Cardiac fibroblast (primary cell): ENCODE results near the gene ZDHHC1.

ENCODE experiments used
- DNase-seq, 2 donors: peaks; one replicate each; pipeline versions ENCODE4 v3.0.0 to v3.0.0-alpha.2; 2010; ENCODE audit warnings: low read depth in 2 of 2
- H3K4me3 ChIP-seq, 2 donors: replicated peaks in 1 of 2; 1 replicate in 1 of 2; 2 replicates in 1 of 2; pipeline ENCODE4 v1.5.1; 2011; ENCODE audit warnings: low read depth in 2 of 2, low read length in 2 of 2, mild to moderate bottlenecking in 2 of 2, moderate library complexity in 1 of 2
- TF ChIP-seq, protein P1 (sequence below): IDR thresholded peaks from one replicate; pipeline ENCODE4 v1.5.1; 2011; ENCODE audit warnings: low read depth, mild to moderate bottlenecking, low read length, inconsistent platforms

ZDHHC1 gene

DNA sequence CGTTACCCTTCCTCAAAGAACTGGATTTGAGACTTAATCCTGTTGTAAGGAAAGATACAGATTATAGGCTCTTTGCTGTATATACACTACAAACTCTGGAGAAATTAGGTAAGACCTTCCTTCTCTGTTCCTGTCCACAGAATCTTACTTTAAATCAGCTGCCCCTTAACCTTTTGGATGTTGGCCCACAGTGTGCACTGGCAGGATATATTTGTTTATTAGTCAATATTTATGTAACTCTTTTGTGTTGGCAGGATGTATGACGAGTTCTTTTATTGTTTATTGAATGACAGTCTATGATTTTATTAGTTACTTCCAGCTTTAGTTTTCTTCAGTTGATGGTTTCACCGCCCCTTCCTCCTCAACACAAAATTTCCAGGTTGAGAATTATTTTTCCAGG lies 69.9 kb downstream of the ZDHHC1 start:
- peak in 1 of 2 donors; percentile 16 for DNase-seq
- TF ChIP-seq, protein P1, sequence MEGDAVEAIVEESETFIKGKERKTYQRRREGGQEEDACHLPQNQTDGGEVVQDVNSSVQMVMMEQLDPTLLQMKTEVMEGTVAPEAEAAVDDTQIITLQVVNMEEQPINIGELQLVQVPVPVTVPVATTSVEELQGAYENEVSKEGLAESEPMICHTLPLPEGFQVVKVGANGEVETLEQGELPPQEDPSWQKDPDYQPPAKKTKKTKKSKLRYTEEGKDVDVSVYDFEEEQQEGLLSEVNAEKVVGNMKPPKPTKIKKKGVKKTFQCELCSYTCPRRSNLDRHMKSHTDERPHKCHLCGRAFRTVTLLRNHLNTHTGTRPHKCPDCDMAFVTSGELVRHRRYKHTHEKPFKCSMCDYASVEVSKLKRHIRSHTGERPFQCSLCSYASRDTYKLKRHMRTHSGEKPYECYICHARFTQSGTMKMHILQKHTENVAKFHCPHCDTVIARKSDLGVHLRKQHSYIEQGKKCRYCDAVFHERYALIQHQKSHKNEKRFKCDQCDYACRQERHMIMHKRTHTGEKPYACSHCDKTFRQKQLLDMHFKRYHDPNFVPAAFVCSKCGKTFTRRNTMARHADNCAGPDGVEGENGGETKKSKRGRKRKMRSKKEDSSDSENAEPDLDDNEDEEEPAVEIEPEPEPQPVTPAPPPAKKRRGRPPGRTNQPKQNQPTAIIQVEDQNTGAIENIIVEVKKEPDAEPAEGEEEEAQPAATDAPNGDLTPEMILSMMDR = no peak
- no peak overlapping the region for H3K4me3 ChIP-seq

DNA sequence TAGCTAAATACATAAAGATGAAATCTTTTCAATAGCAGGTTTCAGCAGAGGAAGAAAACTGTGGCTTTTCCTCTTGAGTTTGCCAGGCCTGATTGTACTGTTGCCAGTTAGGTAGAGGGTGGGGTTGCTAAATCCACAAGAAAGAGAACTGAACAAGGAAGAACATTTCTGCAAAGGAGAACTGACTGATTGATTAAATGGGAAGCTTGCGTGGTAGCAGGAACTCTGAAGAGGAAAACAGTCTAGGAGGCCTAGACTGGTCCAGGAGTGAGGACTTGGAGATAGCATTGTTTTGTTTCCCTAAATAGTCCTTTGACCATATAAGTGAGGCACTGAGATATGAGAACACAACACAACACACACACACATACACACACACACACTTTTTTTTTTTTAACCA lies 70.9 kb downstream of the ZDHHC1 start:
- no peak for DNase-seq

More for the DNA sequence above, 70.9 kb downstream of the ZDHHC1 start:
- TF ChIP-seq, protein P1 = no peak
- no peak overlapping the region for H3K4me3 ChIP-seq
